ENCODE results near the gene PTCD2. TPM values are rescaled to one million over a fixed set of nuclear protein-coding genes. Genes with fewer than 3 reads are reported as not detected.

The PTCD2 gene
- total RNA-seq, 1 donor from 2014 or later: 6.7 TPM

DNA sequence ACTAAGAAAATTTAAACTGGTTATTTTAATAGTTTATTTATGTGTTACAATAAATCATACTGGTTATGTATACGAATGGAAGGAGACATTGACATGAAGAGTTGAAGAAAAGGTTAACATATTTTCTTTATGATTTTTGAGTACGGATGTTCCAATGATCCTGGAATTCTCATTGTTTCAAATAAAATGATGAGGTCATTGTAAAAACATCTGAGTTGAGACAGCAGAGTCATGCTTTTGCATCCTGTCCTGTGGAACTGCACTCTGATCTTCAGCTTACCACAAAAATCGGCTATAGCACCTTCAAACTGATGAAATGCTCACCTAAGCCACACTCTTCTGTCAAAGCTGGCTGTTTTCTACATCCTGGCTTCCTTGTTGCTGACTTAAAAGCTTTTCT, 67.8 kb downstream of the PTCD2 start:
- no peak for TF ChIP-seq CTCF (IDR thresholded peaks at IDR 0.05; ENCODE audit: partially characterized antibody, unreplicated experiment)
- peaks cover 1% of the 10 kb centered on the region for H3K4me1 Mint-ChIP-seq (ENCODE audit: low read depth, unreplicated experiment)
- DNase-seq: no peak
- no peaks in the 10 kb centered on the region for H3K36me3 Mint-ChIP-seq (ENCODE audit: unreplicated experiment)
- no peak overlapping the region for H3K27ac Mint-ChIP-seq (ENCODE audit: unreplicated experiment)
- H3K9me3 Mint-ChIP-seq (ENCODE audit: unreplicated experiment): no peaks in the 10 kb centered on the region
- H3K4me3 Mint-ChIP-seq (ENCODE audit: unreplicated experiment): no peak overlapping the region
- H3K27me3 Mint-ChIP-seq (ENCODE audit: unreplicated experiment): peaks cover 2% of the 10 kb centered on the region

- H3K4me1 Mint-ChIP-seq (ENCODE audit: low read depth, unreplicated experiment): peaks cover 1% of the 10 kb centered on the region
These were observed 68.5 kb downstream of the PTCD2 start for GRCh38 chr5:72388646-72389045.

GRCh38 chr5:72390836-72391235, 70.7 kb downstream of the PTCD2 start:
- DNase-seq: no peak
- no peak overlapping the region for H3K27ac Mint-ChIP-seq (ENCODE audit: unreplicated experiment)
- H3K4me1 Mint-ChIP-seq (ENCODE audit: low read depth, unreplicated experiment): peaks cover 1% of the 10 kb centered on the region
- H3K36me3 Mint-ChIP-seq (ENCODE audit: unreplicated experiment): no peaks in the 10 kb centered on the region
- peaks cover 2% of the 10 kb centered on the region for H3K27me3 Mint-ChIP-seq (ENCODE audit: unreplicated experiment)
- TF ChIP-seq CTCF (IDR thresholded peaks at IDR 0.05; ENCODE audit: partially characterized antibody, unreplicated experiment): no peak
- H3K4me3 Mint-ChIP-seq (ENCODE audit: unreplicated experiment): no peak overlapping the region
- H3K9me3 Mint-ChIP-seq (ENCODE audit: unreplicated experiment): no peaks in the 10 kb centered on the region

More at GRCh38 chr5:72388646-72389045, 68.5 kb downstream of the PTCD2 start:
- peaks cover 2% of the 10 kb centered on the region for H3K27me3 Mint-ChIP-seq (ENCODE audit: unreplicated experiment)
- no peak for DNase-seq
- no peak overlapping the region for H3K27ac Mint-ChIP-seq (ENCODE audit: unreplicated experiment)
- no peaks in the 10 kb centered on the region for H3K9me3 Mint-ChIP-seq (ENCODE audit: unreplicated experiment)
- no peak for TF ChIP-seq CTCF (IDR thresholded peaks at IDR 0.05; ENCODE audit: partially characterized antibody, unreplicated experiment)
- H3K4me3 Mint-ChIP-seq (ENCODE audit: unreplicated experiment): no peak overlapping the region
- H3K36me3 Mint-ChIP-seq (ENCODE audit: unreplicated experiment): no peaks in the 10 kb centered on the region

GRCh38 chr5:72392326-72392733, 72.2 kb downstream of the PTCD2 start:
- Mint-ChIP-seq H3K27me3 (ENCODE audit: unreplicated experiment) (peaks cover 2% of the 10 kb centered on the region), H3K4me3 (ENCODE audit: unreplicated experiment) (no peak overlapping the region), H3K36me3 (ENCODE audit: unreplicated experiment) (no peaks in the 10 kb centered on the region), H3K27ac (ENCODE audit: unreplicated experiment) (no peak overlapping the region), H3K4me1 (ENCODE audit: low read depth, unreplicated experiment) (peaks cover 1% of the 10 kb centered on the region), H3K9me3 (ENCODE audit: unreplicated experiment) (no peaks in the 10 kb centered on the region)
- DNase-seq: no peak
- no peak for TF ChIP-seq CTCF (IDR thresholded peaks at IDR 0.05; ENCODE audit: partially characterized antibody, unreplicated experiment)

GRCh38 chr5:72393052-72393451, 72.9 kb downstream of the PTCD2 start:
- no peak for TF ChIP-seq CTCF (IDR thresholded peaks at IDR 0.05; ENCODE audit: partially characterized antibody, unreplicated experiment)
- Mint-ChIP-seq H3K36me3 (ENCODE audit: unreplicated experiment) (no peaks in the 10 kb centered on the region), H3K9me3 (ENCODE audit: unreplicated experiment) (no peaks in the 10 kb centered on the region), H3K27ac (ENCODE audit: unreplicated experiment) (no peak overlapping the region), H3K4me1 (ENCODE audit: low read depth, unreplicated experiment) (peaks cover 1% of the 10 kb centered on the region), H3K27me3 (ENCODE audit: unreplicated experiment) (peaks cover 2% of the 10 kb centered on the region), H3K4me3 (ENCODE audit: unreplicated experiment) (no peak overlapping the region)
- no peak for DNase-seq

Measured in glutamatergic neuron (in vitro differentiated cells).